H1 (cell line): ENCODE results near the gene EMC1. TPM values are rescaled to one million over a fixed set of nuclear protein-coding genes. Genes with fewer than 3 reads are reported as not detected.

Source experiments
- BCL11A ChIP-seq, 2 experiments: IDR thresholded peaks; one replicate each; pipeline ENCODE4 v1.6.1; 2011; ENCODE audit warnings: low read depth in 2 of 2, low read length in 2 of 2, mild to moderate bottlenecking in 2 of 2
- CHD7 ChIP-seq: fragments of 300-600 bp; sonication (generic); IDR thresholded peaks from 2 replicates; pipeline ENCODE4 v1.7.1; 2012; ENCODE audit warnings: low read length, moderate library complexity, mild to moderate bottlenecking, inconsistent platforms; ENCODE audit not compliant: insufficient replicate concordance
- CTCF ChIP-seq, 3 experiments: IDR thresholded peaks; 1 replicate in 2 of 3; 2 replicates in 1 of 3; pipeline versions ENCODE4 v1.5.1 to v1.6.1; 2011; ENCODE audit warnings: low read length in 3 of 3, mild to moderate bottlenecking in 3 of 3, inconsistent platforms in 2 of 3, low read depth in 1 of 3, moderate library complexity in 1 of 3; ENCODE audit not compliant: insufficient read depth in 1 of 3; ENCODE audit errors: control extremely low read depth in 1 of 3
- E2F6 ChIP-seq: IDR thresholded peaks from 2 replicates; pipeline ENCODE4 v1.6.1; 2012; ENCODE audit warnings: inconsistent platforms
- SAP30 ChIP-seq: fragments of 300-600 bp; sonication (generic); IDR thresholded peaks from 2 replicates; pipeline ENCODE4 v1.7.1; 2012; ENCODE audit warnings: low read length, moderate library complexity, mild to moderate bottlenecking, inconsistent platforms; ENCODE audit not compliant: insufficient read depth, insufficient replicate concordance
- SIN3A ChIP-seq, 2 experiments: IDR thresholded peaks in 1 of 2; conservative IDR thresholded peaks in 1 of 2; 2 replicates each; pipeline ENCODE4 v1.6.1; 2011 to 2012; ENCODE audit warnings: low read length in 2 of 2, improper control_type of control experiment in 1 of 2, low read depth in 1 of 2, mild to moderate bottlenecking in 1 of 2
- SIRT6 ChIP-seq: IDR thresholded peaks from one replicate; pipeline ENCODE4 v1.7.1; 2012; ENCODE audit warnings: low read length, inconsistent platforms
- SIX5 ChIP-seq: IDR thresholded peaks from 2 replicates; pipeline ENCODE4 v1.6.1; 2011; ENCODE audit warnings: mild to moderate bottlenecking, low read depth, low read length
- polyA plus RNA-seq, 7 experiments: library from polyadenylated mRNA; depleted of rRNA in 3 of 7; stranded (reverse) in 5 of 7; unstranded in 2 of 7; fragments of >200 nt in 5 of 7; fragments of 200-250 nt in 2 of 7; gene quantifications; 1 replicate in 5 of 7; 2 replicates in 1 of 7; 4 replicates in 1 of 7; pipeline versions ENCODE4 v1.2.1 to v1.2.3, GENCODE V29; 2011 to 2013; ENCODE audit warnings: missing spikeins in 2 of 7, mixed read lengths in 2 of 7
- total RNA-seq: library from RNA; stranded (reverse); fragmentation: NEBNext Ultra II Directional; extraction: Animal tissue kit (Norgen Biotek cat#: 25700); gene quantifications from 2 replicates; pipeline ENCODE4 v1.2.1, GENCODE V29; 2021

EMC1 gene
- total and polyA plus RNA-seq, 2 of the 8 experiments (the other 6 are each of a cell fraction or from before 2014, with no cell fraction given): 51.0 to 53.5 TPM

- no peak for TF ChIP-seq CHD7
- no peak for TF ChIP-seq SAP30
- no peak for TF ChIP-seq SIN3A (conservative IDR thresholded peaks at IDR 0.05 in 1 of 2, IDR thresholded peaks at IDR 0.05 in 1 of 2; ENCODE audit: low read depth in 1 of 2, low read length in 2 of 2)
- TF ChIP-seq SIRT6: no peak
- TF ChIP-seq BCL11A (IDR thresholded peaks at IDR 0.05; ENCODE audit: low read depth in 2 of 2, low read length in 2 of 2): no peak
- no peak for TF ChIP-seq E2F6
- TF ChIP-seq CTCF (IDR thresholded peaks at IDR 0.05; ENCODE audit: control extremely low read depth in 1 of 3, insufficient read depth in 1 of 3, low read depth in 1 of 3, low read length in 3 of 3): no peak
- no peak for TF ChIP-seq SIX5
Measured at GRCh38 chr1:19205845-19206244, 45.5 kb downstream of the EMC1 start (continued).
